Astrocyte (in vitro differentiated cells and primary cell): ENCODE data around the gene TSR3.

Experiments used
- EZH2 ChIP-seq: IDR thresholded peaks from 2 replicates; pipeline ENCODE4 v1.6.1; 2012; ENCODE audit warnings: mild to moderate bottlenecking, low read length, inconsistent platforms; ENCODE audit not compliant: insufficient read depth
- TF ChIP-seq, protein P1 (sequence below): IDR thresholded peaks from 2 replicates; pipeline ENCODE4 v1.5.1; 2011; ENCODE audit warnings: low read depth, mild to moderate bottlenecking, inconsistent platforms, low read length, moderate library complexity; ENCODE audit not compliant: insufficient read depth

GRCh38 chr16:1351582-1352362, at the start of gene TSR3, which contains the start of gene GNPTG:
- TF ChIP-seq, protein P1, sequence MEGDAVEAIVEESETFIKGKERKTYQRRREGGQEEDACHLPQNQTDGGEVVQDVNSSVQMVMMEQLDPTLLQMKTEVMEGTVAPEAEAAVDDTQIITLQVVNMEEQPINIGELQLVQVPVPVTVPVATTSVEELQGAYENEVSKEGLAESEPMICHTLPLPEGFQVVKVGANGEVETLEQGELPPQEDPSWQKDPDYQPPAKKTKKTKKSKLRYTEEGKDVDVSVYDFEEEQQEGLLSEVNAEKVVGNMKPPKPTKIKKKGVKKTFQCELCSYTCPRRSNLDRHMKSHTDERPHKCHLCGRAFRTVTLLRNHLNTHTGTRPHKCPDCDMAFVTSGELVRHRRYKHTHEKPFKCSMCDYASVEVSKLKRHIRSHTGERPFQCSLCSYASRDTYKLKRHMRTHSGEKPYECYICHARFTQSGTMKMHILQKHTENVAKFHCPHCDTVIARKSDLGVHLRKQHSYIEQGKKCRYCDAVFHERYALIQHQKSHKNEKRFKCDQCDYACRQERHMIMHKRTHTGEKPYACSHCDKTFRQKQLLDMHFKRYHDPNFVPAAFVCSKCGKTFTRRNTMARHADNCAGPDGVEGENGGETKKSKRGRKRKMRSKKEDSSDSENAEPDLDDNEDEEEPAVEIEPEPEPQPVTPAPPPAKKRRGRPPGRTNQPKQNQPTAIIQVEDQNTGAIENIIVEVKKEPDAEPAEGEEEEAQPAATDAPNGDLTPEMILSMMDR: no peak
- no peak for TF ChIP-seq EZH2
